SH-SY5Y (cell line): ENCODE measurements around the gene DPYD.

Source experiments
- GATA2 ChIP-seq: IDR thresholded peaks from 2 replicates; pipeline ENCODE4 v1.6.1; 2011; ENCODE audit warnings: mild to moderate bottlenecking, low read depth, low read length
- GATA3 ChIP-seq: IDR thresholded peaks from 2 replicates; pipeline ENCODE4 v1.6.1; 2011; ENCODE audit warnings: low read depth, mild to moderate bottlenecking, low read length, moderate library complexity

GRCh38 chr1:97640677-97641076 lies 280.2 kb downstream of the DPYD start:
- TF ChIP-seq GATA3: no peak
- TF ChIP-seq GATA2: no peak
